Activated T-helper 2 cell treated with anti-CD3 and anti-CD28 coated beads, Interferon-gamma antibody, Interleukin-2, Interleukin-4, amounts not matched to agents 10 μg/mL and 5 μg/mL and 100 μg/mL, durations not matched to agents 14 hours and 24 hours and 36 hours (primary cell): ENCODE results near the gene TMEM87B. TPM values are rescaled to one million over a fixed set of nuclear protein-coding genes. Genes with fewer than 3 reads are reported as not detected.
"Not testable (repeated sequence)": the region's sequence is repeated elsewhere in the genome, so short reads cannot be mapped to it uniquely, and the experiment has no call there.

Source experiments
- DNase-seq: peaks from one replicate; pipeline ENCODE4 v3.0.0; 2021; ENCODE audit warnings: low spot score
- H3K27ac Mint-ChIP-seq: one replicate; pipeline ENCODE4 v1.8.0; 2021; ENCODE audit warnings: mixed read lengths
- H3K27me3 Mint-ChIP-seq: one replicate; pipeline ENCODE4 v1.8.0; 2021; ENCODE audit warnings: low read depth, mixed read lengths
- H3K36me3 Mint-ChIP-seq: one replicate; pipeline ENCODE4 v1.8.0; 2021; ENCODE audit warnings: low read depth, mixed read lengths
- H3K4me1 Mint-ChIP-seq: one replicate; pipeline ENCODE4 v1.8.0; 2021; ENCODE audit warnings: low read depth, mixed read lengths
- H3K4me3 Mint-ChIP-seq: one replicate; pipeline ENCODE4 v1.8.0; 2021; ENCODE audit warnings: low read depth, mild to moderate bottlenecking, moderate library complexity, mixed read lengths
- H3K9me3 Mint-ChIP-seq: one replicate; pipeline ENCODE4 v1.8.0; 2021; ENCODE audit warnings: mixed read lengths
- intact Hi-C: fragments of 100-400 bp; cut with micrococcal nuclease; formaldehyde crosslinking; loops from one replicate; pipeline ENCODE4 v1.15.1; 2023
- total RNA-seq: library from RNA; stranded (reverse); gene quantifications from 2 replicates; pipeline ENCODE4 v1.2.3, GENCODE V29; 2022

The TMEM87B gene
- total RNA-seq, 1 donor from 2014 or later = 16.5 TPM

- no peak overlapping the region for H3K4me3 Mint-ChIP-seq
- no peaks in the 10 kb centered on the region for H3K4me1 Mint-ChIP-seq
- no peaks in the 10 kb centered on the region for H3K9me3 Mint-ChIP-seq
- intact Hi-C loops = no loop called here
- H3K27ac Mint-ChIP-seq = no peak overlapping the region
- H3K36me3 Mint-ChIP-seq = no peaks in the 10 kb centered on the region
- DNase-seq = no peak
- H3K27me3 Mint-ChIP-seq = peaks cover 13% of the 10 kb centered on the region
Observed at GRCh38 chr2:112023707-112024106, 31.4 kb upstream of the TMEM87B start.

- no peak overlapping the region for H3K4me3 Mint-ChIP-seq
- intact Hi-C loops = no loop called here
- H3K4me1 Mint-ChIP-seq = no peaks in the 10 kb centered on the region
- DNase-seq = no peak
- H3K9me3 Mint-ChIP-seq = no peaks in the 10 kb centered on the region
- no peak overlapping the region for H3K27ac Mint-ChIP-seq
- H3K27me3 Mint-ChIP-seq = peaks cover 12% of the 10 kb centered on the region
- no peaks in the 10 kb centered on the region for H3K36me3 Mint-ChIP-seq
Observed at GRCh38 chr2:112024231-112024630, 30.8 kb upstream of the TMEM87B start.

GRCh38 chr2:112024896-112025491 lies 30.1 kb upstream of the TMEM87B start:
- H3K36me3 Mint-ChIP-seq = no peaks in the 10 kb centered on the region
- H3K27me3 Mint-ChIP-seq = peaks cover 15% of the 10 kb centered on the region

GRCh38 chr2:112026509-112026908 lies 28.6 kb upstream of the TMEM87B start:
- Mint-ChIP-seq H3K27me3 (peaks cover 8% of the 10 kb centered on the region), H3K4me1 (no peaks in the 10 kb centered on the region), H3K36me3 (no peaks in the 10 kb centered on the region), H3K9me3 (no peaks in the 10 kb centered on the region), H3K4me3 (no peak overlapping the region), H3K27ac (no peak overlapping the region)
- DNase-seq = no peak
- intact Hi-C loops = no loop called here

More at GRCh38 chr2:112024896-112025491, 30.1 kb upstream of the TMEM87B start:
- DNase-seq = no peak
- H3K4me1 Mint-ChIP-seq = no peaks in the 10 kb centered on the region
- intact Hi-C loops = no loop called here
- H3K9me3 Mint-ChIP-seq = no peaks in the 10 kb centered on the region
- H3K27ac Mint-ChIP-seq = no peak overlapping the region
- no peak overlapping the region for H3K4me3 Mint-ChIP-seq

GRCh38 chr2:112027767-112028166 lies 27.3 kb upstream of the TMEM87B start:
- Mint-ChIP-seq H3K9me3 (no peaks in the 10 kb centered on the region), H3K36me3 (no peaks in the 10 kb centered on the region), H3K4me1 (peaks cover 4% of the 10 kb centered on the region), H3K27ac (no peak overlapping the region), H3K27me3 (peaks cover 8% of the 10 kb centered on the region), H3K4me3 (no peak overlapping the region)
- intact Hi-C loops = no loop called here
- no peak for DNase-seq

- Mint-ChIP-seq H3K36me3 (no peaks in the 10 kb centered on the region), H3K4me3 (no peak overlapping the region), H3K9me3 (no peaks in the 10 kb centered on the region), H3K4me1 (peaks cover 4% of the 10 kb centered on the region), H3K27ac (no peak overlapping the region), H3K27me3 (peaks cover 8% of the 10 kb centered on the region)
- no peak for DNase-seq
- intact Hi-C loops = no loop called here
Observed at GRCh38 chr2:112029164-112029563, 25.9 kb upstream of the TMEM87B start.

- peaks cover 4% of the 10 kb centered on the region for H3K4me1 Mint-ChIP-seq
- no peaks in the 10 kb centered on the region for H3K9me3 Mint-ChIP-seq
- H3K36me3 Mint-ChIP-seq = no peaks in the 10 kb centered on the region
- H3K27me3 Mint-ChIP-seq = peaks cover 8% of the 10 kb centered on the region
- H3K27ac Mint-ChIP-seq = no peak overlapping the region
- H3K4me3 Mint-ChIP-seq = no peak overlapping the region
- intact Hi-C loops = no loop called here
- DNase-seq = no peak
Observed at GRCh38 chr2:112031473-112032223, 23.4 kb upstream of the TMEM87B start.

- Mint-ChIP-seq H3K27ac (no peak overlapping the region), H3K4me3 (no peak overlapping the region), H3K9me3 (no peaks in the 10 kb centered on the region), H3K36me3 (no peaks in the 10 kb centered on the region), H3K27me3 (peaks cover 8% of the 10 kb centered on the region), H3K4me1 (peaks cover 4% of the 10 kb centered on the region)
- no peak for DNase-seq
- intact Hi-C loops = no loop called here
Observed at GRCh38 chr2:112032224-112032586, 22.9 kb upstream of the TMEM87B start.

- Mint-ChIP-seq H3K27ac (no peak overlapping the region), H3K9me3 (peaks cover 5% of the 10 kb centered on the region), H3K4me1 (peaks cover 4% of the 10 kb centered on the region), H3K27me3 (peaks cover 13% of the 10 kb centered on the region), H3K36me3 (no peaks in the 10 kb centered on the region), H3K4me3 (no peak overlapping the region)
- no peak for DNase-seq
- intact Hi-C loops = no loop called here
Observed at GRCh38 chr2:112032689-112033465, 22.2 kb upstream of the TMEM87B start.

- Mint-ChIP-seq H3K4me3 (no peak overlapping the region), H3K9me3 (peaks cover 5% of the 10 kb centered on the region), H3K36me3 (no peaks in the 10 kb centered on the region), H3K27ac (no peak overlapping the region), H3K27me3 (peaks cover 13% of the 10 kb centered on the region), H3K4me1 (peaks cover 4% of the 10 kb centered on the region)
- intact Hi-C loops = no loop called here
- DNase-seq = no peak
Observed at GRCh38 chr2:112033600-112033999, 21.5 kb upstream of the TMEM87B start.

- H3K4me1 Mint-ChIP-seq = peaks cover 4% of the 10 kb centered on the region
- H3K27ac Mint-ChIP-seq = no peak overlapping the region
- H3K9me3 Mint-ChIP-seq = peaks cover 5% of the 10 kb centered on the region
- intact Hi-C loops = no loop called here
- DNase-seq = no peak
- no peaks in the 10 kb centered on the region for H3K36me3 Mint-ChIP-seq
- H3K27me3 Mint-ChIP-seq = peaks cover 10% of the 10 kb centered on the region
- H3K4me3 Mint-ChIP-seq = no peak overlapping the region
Observed at GRCh38 chr2:112034924-112035323, 20.1 kb upstream of the TMEM87B start.

- no peak overlapping the region for H3K27ac Mint-ChIP-seq
- DNase-seq = no peak
- peaks cover 10% of the 10 kb centered on the region for H3K27me3 Mint-ChIP-seq
- H3K9me3 Mint-ChIP-seq = peaks cover 5% of the 10 kb centered on the region
- intact Hi-C loops = no loop called here
- no peaks in the 10 kb centered on the region for H3K36me3 Mint-ChIP-seq
- peaks cover 4% of the 10 kb centered on the region for H3K4me1 Mint-ChIP-seq
- no peak overlapping the region for H3K4me3 Mint-ChIP-seq
Observed at GRCh38 chr2:112035786-112036185, 19.3 kb upstream of the TMEM87B start.

GRCh38 chr2:112039556-112039955 lies 15.5 kb upstream of the TMEM87B start:
- DNase-seq, H3K4me3 Mint-ChIP-seq, intact Hi-C loops, H3K9me3 Mint-ChIP-seq, H3K27ac Mint-ChIP-seq, H3K4me1 Mint-ChIP-seq, H3K36me3 Mint-ChIP-seq: not testable (repeated sequence)
- peaks cover 12% of the 10 kb centered on the region for H3K27me3 Mint-ChIP-seq
